ENCODE measurements around the gene EN1.

DNA sequence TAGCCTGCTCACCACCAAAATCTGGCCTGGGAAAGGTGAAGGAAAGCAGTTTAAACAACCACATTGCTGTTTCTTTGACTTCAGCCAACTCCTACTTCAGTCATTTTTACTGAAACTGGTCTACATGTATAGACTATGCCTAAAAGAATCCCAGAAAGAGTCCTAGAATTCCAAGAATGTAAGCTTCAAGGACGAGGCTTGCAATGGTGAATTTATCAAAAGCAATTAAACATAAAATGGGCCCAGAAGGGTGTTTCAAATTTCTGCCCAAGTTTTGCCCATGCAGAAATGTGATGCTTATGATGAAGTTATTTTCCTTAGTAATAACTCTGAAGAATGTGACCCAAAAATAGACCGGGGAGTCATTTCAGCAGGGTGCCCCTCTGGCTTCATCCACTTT is 16.6 kb downstream of the EN1 start:
- TF ChIP-seq, protein P1, sequence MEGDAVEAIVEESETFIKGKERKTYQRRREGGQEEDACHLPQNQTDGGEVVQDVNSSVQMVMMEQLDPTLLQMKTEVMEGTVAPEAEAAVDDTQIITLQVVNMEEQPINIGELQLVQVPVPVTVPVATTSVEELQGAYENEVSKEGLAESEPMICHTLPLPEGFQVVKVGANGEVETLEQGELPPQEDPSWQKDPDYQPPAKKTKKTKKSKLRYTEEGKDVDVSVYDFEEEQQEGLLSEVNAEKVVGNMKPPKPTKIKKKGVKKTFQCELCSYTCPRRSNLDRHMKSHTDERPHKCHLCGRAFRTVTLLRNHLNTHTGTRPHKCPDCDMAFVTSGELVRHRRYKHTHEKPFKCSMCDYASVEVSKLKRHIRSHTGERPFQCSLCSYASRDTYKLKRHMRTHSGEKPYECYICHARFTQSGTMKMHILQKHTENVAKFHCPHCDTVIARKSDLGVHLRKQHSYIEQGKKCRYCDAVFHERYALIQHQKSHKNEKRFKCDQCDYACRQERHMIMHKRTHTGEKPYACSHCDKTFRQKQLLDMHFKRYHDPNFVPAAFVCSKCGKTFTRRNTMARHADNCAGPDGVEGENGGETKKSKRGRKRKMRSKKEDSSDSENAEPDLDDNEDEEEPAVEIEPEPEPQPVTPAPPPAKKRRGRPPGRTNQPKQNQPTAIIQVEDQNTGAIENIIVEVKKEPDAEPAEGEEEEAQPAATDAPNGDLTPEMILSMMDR (IDR thresholded peaks at IDR 0.05): no peak
- no peak for TF ChIP-seq POLR2A (IDR thresholded peaks at IDR 0.05)
